NCI-H2171 treated with DMSO at 0.1 percent for 48 hours (cell line): ENCODE results near the gene PLCB4.

Source experiments
- DNase-seq: peaks from one replicate; lab custom pipeline; 2025; lab: John Stamatoyannopoulos, UW

PLCB4 gene

DNA sequence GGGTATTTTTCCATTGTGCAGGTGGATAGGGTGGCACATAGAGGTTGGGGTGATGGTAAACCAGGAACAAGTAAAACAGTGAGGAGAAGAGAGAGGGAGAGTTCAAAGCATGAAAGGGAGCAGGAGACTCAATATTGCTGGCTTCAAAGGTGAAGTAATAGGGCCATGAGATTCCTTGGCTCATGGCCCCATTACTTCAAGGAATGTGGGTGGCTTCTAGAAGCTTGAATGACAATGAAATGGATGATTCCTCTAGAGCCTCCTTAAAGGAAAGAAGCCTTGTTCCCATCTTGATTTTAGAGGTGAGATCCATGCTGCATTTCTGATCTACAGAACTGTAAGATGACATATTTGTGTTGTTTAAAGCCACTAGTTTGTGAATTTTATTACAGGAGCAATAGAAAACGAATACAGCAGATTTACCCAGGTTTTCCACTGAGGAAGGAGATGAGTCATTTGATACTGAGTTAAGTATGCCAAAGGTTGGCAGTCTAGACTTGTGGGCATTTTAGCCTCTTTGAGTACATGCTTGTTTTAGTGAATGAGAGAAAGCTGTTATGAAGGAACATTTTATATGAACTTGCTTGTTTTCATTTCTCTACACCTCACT lies 110.4 kb downstream of the PLCB4 start:
- peak; percentile 21 for DNase-seq

DNA sequence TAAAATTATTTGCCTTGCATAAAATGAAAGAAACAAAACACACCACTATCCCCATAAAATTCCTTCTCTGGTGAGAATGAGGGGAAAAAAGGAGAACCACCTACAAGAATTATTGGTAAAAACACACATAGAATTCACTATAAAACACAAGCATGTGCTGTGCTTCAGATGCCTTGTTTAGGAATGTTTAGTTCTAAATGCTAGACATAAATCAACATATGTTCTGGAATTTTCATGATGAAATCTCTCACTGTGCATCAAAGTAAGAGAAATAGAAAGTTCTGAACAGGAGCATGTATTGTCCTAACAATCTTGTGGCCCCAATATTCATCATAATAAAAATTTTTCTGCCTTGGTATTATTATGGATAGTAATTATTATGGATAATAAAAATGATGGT lies 111.0 kb downstream of the PLCB4 start:
- DNase-seq: no peak

DNA sequence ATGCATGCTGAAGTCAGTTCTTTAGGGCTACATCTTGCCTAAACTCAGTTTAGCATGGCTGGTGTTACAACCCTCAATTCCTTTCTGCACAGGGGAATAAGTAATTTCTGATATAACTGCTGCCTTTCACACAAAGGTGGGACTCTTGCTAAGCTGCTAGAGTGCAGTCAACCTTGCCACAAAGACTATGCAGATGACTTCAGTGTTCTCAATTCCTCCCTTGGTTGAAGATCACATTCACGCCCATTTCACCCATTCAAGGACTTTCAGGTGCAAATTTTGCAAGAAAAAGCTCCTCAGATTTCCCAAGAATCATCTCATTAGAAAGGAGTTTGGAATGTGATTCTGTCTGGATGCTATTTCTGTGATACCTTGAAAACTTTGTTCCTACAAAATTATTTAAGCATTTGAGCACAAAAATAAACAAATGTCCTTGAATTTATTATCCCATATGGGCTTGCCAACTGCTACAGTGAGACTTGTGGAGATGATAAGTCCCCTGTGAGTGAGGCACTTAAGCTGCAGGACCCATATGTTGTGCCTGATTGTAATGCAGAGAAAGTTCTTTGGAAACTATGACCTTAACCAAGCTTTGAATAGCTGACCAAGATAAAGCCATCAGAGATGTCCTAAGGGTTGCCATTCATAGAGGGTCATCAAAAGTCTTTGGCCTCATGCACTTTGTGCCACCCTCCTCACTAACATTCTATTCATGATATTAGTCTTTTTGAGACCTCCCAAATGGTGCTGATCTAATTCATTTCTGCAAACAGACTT lies 111.8 kb downstream of the PLCB4 start:
- peak; percentile 70 for DNase-seq

DNA sequence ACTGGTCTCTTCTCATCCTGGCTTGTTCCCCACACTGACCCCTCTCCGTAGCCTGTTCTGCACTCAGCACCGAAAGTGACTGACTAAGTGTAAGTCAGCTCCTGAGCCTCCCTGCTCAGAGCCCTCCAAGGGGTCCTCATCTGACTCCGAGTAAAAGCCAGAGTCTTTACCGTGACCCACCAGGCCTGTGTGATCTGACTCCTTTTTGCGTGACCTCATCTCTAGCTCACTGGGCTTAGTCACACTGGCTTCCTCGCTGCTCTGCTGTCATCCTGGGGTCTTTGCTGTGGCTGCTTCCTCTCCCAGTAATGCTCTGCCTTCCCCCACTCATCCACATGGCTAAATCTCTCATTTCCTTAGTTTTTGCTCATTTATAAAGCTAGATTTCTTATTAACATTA lies 116.6 kb downstream of the PLCB4 start:
- DNase-seq: no peak

DNA sequence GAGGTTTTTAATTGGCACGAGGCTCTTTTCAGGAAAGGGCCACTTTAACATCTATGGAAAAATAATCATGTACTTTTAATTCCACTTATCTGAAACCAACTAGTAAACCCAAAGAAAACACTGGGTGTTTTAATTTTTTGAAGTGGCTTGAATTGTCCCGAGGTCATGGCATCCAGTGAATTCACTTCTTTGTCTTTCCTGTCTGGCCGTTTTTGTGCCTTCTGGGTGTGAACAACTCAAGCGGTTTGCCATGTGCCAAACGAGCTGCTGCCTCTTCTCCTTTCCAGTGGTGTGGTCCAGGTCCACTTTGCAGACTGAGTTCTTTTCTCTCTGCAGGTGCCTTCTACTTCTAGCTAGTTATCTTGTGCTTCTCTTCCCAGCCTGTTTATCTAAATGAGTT lies 117.5 kb downstream of the PLCB4 start:
- DNase-seq: no peak

DNA sequence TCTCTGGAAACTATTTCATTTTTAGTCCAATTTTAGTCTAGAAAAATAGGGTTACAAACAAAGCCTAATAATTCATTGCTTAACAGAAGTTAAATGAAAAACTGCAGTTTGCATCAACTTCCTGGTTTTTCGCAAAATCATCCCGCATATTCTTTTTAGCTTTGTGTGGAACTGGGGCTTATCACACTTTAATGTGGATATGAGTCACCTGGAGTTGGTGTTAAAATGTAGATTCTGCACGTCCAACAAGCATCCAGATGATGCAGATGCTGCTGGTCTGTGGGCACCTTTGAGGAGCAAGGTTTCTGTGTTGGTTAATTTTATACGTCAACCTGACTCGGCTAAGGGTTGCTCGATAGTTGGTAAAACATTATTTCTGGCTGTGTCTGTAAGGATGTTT lies 126.1 kb downstream of the PLCB4 start:
- DNase-seq: no peak

DNA sequence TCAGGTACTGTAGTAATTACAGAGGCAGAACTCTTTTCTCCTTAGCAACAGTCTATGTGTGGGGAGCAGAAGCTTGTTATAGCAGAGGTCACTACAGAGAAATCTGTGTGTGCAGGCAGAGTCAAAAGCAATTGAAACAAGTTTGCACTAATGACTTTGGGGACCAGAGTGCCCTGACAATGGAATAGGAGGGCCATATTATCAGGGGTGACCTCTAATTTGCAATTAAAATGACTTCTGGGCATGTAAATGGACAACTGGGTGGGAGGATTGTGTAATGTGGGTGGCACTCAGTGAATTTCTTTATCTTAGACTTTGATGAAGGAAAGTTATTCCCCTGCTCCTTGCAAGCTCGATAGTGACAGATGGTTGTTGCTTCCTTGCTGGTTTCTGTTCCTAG lies 127.2 kb downstream of the PLCB4 start:
- peak; percentile 53 for DNase-seq

DNA sequence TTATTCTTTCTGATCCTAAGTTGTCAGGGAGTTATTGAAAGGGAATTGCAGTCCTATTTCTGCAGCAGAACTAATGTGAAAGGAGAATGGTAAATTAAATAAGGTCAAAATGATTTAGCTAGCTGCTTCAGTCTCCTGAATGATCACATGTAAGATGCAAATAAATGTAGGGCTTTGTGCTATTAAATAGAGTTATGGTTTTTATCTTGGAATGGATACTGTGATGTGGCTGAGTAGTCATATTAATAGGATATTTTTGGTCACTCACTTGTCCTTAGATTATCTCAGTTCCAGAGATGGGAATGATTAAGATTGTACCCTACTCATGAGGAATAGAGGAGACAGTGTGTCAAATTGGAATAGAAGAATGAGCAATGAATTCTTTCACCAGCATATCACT lies 129.6 kb downstream of the PLCB4 start:
- DNase-seq: no peak

DNA sequence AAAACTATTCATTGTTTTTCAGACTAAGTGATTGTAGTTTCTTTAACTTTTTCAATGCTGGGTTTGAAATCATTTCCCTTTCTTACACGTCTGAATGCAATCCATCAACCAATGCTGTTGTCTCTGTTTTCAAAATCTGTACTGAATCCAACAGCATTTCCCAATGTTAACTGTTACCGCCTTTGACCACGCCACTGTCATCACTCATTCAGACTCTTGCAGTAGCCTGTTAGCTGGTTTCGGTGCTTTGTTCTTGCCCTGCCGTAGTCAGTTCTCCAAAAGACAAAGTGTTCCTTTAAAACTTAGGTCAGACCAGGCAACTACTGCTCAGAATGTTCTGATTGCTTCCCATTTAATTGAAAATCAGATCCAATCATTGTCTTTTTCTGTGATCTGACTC lies 131.3 kb downstream of the PLCB4 start:
- DNase-seq: no peak

DNA sequence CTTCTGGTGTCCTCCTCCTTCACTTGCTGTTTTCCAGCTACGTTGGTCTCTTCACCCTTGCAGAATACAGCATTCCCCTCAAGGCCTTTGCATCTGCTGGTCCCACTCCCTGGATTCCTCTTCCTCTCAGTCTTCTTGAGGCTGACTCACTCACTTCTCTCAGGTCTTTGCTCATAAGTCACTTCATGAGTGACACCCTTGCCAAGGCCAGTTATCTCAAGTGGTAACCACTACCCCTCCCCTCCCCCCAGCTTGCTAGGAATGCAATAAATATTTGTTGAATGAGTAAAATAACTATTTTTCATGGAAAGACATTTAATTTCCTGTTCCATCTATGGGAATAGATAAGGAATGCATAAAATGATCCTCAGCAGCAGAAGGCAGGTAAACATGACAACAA lies 131.7 kb downstream of the PLCB4 start:
- no peak for DNase-seq

DNA sequence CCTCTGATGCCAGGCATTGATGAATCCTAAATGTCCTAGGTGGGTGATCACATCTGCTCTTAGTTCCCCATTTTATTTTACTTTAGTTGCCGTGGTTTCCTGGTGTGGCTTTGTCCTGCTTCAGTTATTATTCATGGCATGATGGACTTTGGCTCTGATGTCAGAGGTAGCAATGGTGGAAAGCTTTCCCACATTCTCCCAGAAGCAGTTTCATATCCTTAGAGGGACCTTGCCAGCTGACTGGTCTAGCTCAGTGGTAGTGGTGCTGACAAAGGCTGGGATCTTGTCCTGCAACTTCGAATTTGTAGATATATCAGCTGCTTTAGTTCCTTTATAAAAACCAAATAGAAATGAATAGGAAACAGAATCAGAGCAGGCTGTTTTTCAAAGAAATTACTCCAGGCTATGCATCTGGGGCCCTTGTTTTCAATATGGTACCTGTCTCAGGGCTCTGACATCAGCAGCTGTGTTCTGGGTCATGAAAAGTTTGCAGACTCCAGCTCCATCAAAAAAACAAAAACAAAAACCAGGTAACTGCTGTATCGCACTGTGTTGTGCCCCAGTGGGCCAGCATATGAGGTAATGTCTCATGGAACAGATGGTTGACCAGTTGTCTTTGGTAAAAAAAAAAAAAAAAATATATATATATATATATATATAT lies 133.7 kb downstream of the PLCB4 start:
- DNase-seq: peak; percentile 80

DNA sequence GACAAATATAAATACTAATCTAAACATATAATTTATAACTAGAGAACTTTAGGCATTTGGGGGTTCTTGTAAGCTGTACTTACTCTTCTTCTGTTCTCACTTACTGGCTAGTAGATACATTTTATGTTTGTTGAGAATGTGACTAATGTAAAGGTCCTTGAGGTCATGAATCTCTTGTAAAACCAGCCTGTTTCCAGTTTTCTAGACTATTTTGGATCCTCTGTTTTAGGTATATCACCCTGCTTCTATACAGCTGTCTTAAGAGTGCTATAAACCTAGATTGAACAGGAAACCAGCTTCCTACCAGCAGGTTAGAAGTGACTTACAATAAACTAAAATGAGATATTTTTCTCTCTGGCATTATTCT lies 134.2 kb downstream of the PLCB4 start:
- DNase-seq: no peak

DNA sequence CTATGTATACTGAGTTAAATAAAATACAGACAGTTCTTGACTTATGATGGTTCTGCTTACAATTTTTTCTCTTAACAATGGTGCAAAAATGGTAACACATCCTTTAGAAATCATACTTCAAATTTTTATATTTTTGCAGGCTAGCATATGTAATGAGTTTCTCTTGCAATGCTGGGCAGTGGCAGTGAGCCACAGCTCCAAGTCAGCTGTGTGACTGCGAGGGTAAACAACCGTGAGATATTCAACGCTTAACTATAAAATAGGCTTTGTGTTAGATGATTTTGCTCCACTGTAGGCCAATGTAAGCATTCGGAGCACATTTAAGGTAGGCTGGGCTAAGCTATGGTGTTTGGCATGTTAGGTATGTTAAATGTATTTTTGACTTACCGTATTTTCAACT lies 136.1 kb downstream of the PLCB4 start:
- no peak for DNase-seq

DNA sequence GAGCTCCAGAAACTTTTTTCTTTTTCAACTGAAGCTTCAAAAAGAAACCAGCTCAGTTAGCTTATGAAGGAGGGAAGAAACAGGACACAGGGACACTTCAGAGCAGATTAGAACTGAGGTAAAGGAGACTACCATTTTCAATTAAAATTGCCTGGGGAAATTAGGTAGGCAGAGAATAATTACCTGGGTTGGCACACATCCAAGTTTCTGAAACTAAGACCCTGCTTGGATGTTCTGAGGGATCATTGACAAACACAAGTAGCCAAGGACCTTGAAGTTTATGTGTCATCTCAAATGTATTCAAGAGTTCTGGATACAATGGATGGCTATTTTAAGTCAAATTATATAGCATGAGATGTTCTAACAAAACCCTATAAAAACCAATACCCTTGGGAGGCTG lies 137.6 kb downstream of the PLCB4 start:
- peak; percentile 61 for DNase-seq

DNA sequence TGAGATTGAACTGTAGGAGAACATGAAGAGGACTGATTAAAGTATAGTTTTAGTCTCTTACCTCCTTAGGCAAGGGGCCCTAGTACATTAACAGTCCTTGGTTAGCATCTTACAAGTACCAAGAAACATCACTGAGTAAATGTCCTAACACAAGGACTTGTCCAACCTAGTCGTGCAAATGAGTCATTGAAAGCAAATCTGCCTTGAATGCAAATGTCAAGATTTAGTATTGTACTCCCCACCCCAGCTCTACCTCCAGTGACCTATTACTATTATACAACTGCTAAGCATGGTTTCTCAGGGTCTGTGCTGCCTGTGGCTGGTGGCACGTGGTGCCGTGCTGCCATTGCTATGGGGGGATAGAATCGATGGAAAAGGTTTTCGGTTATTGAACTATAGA lies 138.4 kb downstream of the PLCB4 start:
- no peak for DNase-seq

DNA sequence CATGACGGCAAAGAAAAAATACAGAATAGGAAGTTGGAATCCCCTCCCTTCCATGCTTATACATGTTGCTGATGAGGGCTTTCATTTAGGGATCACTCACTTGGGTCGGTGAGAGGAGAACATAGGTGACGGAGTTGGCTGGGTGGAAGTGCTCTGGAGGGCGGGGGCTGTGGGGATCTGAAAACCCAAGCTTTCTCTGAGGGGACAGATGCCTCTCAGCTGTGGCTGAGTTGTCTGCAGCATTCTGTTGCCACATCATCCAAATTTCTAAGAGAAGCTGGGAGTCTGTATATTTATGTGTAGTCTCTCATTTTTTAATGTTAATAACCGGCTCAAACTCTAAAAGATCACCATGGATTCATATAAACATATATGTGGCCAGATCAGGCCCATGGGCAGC lies 141.5 kb downstream of the PLCB4 start:
- no peak for DNase-seq

DNA sequence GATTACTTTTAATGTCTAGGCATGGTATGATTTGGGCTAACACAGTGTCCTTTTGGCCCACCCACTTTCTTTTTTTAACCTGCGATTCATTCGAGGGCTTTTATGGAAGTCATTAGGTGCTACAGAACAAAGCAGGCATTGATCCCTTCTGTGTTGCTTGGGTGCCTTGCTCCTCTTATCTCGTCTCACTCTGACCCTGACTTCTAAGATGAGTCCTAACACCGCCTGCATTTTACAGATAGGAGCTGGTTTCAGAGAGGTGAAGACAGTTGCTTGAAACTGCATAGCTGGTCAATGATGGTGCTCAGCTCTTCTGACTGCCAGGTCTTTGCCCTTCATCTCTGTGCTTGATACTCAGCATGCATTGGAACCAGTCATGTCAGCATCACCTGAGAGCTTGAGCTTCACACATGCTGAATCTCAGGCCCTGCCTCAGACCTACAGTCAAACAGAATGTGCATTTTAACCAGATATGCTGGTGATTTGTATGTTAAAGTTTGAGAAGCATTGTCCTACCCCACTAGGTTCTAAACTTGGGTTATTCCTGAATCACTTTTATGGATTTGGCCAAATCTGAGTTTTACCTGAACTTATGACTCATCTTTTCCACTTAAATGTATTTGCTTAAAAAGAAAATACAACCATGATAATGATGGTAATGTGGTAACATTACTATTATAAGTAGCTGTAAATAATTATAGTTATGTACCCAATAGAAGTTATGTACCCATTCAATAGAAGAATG lies 142.3 kb downstream of the PLCB4 start:
- DNase-seq: no peak

DNA sequence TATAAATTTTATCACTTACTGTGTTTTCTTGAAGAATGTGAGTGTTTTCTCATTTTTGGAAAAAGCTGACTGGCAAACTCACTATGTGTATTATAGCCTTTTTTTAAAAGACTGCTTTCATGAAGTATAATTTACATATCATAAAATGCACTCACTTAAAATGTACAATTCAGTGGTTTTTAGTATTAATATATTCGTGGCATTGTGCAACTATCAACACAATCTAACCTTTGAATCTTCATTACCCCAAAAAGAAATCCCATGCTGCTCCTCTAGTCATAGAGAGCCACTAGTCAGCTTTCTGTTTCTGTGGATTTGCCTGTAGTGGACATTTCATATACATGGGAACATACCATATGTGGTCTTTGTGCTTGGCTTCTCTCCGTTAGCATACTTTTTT lies 143.8 kb downstream of the PLCB4 start:
- DNase-seq: peak; percentile 24

DNA sequence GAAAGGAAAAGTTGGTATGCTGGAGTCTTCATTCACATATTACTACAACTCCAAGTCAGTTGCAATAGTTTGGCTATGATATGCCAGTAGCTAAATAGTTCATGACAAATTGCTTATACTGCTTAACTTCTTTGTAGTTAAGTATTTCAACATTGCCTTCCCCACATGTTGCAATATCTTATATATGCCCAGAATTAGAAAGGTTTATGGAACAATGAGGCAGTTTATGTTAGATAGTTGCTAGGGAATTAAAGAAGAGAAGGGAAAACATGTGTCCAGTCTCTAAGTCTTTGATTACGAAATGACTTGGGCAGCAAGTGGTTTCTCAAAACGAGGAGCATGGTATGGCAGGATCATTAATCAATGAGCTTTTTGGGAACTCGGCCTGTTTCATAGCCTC lies 145.8 kb downstream of the PLCB4 start:
- DNase-seq: no peak

DNA sequence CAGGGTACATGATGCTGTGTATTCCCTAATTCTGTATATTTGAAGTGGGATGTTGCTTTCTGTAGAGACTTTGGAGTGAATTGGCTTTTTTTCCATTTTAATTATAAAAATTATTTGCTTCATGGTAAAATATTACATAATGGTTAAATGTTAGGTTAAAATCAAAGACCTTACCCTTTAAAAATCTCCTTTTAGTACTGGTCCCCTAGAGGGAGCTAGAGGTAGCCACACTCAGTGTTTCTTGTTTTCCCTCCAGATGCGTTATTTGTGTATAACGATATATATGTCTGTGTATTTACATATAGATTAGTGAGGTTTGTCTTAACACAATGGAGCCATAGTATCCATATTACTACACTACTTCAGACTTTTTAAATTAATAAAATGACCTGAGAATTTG lies 146.7 kb downstream of the PLCB4 start:
- DNase-seq: peak; percentile 25

DNA sequence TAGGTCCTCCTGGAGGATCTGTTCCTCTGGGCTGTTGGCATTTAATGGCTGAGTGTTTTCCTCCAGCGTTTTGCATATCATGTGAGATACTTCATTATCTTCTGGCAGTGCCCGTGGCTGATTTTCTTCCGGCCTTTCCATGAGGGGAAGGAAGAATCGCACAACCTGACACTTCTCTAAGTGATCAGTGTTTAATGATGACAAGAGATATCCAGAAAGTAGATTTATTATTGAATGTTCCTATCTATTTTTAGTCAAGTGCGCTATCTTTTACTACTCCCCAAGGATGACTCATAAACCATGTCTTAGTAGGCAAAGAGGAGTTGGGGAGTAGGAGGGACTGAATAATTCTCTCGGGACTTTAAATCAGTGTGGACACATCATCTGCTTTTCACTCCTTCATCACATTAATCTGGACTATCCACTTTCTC lies 149.7 kb downstream of the PLCB4 start:
- DNase-seq: no peak

DNA sequence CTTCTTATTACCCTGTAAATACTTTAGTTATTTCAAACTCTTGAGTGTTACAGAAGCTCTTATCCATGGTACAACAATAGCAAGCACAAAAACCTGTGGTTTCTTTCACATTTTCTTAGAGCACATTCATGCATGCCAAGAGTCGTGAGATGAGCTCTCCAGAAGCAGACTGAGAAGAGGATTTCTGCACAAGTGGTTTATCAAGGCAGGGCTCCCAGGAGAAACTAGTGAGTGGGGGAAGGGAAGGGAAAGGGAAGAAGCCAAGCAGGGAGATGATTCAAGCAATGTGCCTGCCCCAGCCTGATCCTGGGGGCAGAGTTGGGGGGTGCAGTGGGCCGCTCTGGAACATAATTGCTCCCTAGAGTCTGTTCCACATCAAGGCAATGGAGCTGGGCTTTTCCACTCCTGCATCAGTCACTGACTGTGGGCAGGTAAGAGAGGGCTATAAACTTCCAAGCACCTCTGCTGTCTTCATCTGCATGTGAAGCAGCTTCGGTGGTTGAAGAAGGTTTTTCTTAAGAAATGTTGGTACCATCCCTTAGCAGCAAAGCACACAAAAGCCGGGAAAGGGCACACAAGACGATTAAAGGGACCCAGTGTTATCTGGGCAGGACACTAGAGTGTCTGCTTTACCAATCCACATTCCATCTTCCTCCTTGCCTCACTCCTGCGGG lies 152.1 kb downstream of the PLCB4 start:
- no peak for DNase-seq
